ENCODE measurements around the gene PDZRN3. TPM values are rescaled to one million over a fixed set of nuclear protein-coding genes. Genes with fewer than 3 reads are reported as not detected.
"Not testable (repeated sequence)": the region's sequence is repeated elsewhere in the genome, so short reads cannot be mapped to it uniquely, and the experiment has no call there.

PDZRN3 gene
- total and polyA plus RNA-seq, 4 donors: 33.6 to 86.3 (median 52.6) TPM

DNA sequence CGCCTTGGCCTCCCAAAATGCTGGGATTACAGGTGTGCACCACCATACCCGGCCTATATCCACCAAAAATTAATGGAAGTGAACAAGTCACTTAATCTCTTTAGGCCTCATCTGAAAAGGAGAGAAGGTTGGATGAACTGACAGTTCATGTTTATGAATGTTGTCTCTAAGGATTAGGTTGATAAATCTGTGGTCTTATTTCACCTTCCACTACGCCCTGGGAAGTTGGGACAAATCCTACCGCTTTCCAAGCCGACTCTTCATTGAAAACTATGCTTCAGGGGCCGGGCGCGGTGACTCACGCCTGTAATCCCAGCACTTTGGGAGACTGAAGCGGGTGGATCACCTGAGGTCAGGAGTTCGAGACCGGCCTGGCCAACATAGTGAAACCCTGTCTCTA is 59.4 kb downstream of the PDZRN3 start:
- peaks cover 4 to 10% of the 10 kb centered on the region in 2 donors for H3K4me1 ChIP-seq (ENCODE audit: control insufficient read depth in 1 of 2, insufficient read depth in 2 of 2, low read length in 2 of 2)

DNA sequence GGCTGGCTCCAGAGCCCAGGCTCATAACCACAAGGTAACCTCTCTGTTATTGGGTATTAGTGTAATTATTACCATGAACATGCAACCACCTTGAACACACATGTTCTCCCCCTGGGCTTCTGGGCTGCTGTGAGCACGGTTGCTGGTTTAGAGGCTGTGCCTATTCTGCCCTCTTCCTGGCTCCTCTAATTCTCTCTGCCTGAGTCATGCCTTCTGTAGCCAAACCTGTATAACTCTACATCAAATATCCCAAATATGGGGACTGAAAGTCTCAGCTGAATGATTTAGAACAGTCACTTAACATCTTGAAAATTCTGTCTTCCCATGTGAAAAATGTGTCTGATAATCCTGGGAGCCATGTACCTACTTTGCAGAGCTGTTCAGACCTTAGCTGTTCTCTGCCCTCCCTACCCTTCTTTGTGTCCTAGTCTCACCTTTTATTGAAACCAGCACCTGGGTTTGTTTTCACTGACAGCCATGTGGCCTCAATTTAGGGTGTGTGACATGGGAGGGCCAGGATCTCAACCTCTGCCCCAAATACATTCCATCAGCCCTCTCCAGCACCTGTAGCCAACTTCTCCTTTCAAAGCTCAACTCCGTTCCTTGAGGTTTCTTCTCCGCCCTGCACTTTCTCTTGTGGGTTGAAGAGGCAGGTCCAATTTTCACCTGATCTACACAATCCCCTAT is 60.7 kb downstream of the PDZRN3 start:
- ATAC-seq (ENCODE audit: low FRiP score) (peak; percentile 67), DNase-seq (no peak)
- no peaks in the 10 kb centered on the region for H3K36me3 ChIP-seq (ENCODE audit: control insufficient read depth in 1 of 2, insufficient read depth in 2 of 2, low read length in 1 of 2)
- peaks cover 4 to 17% of the 10 kb centered on the region in 2 donors for H3K4me1 ChIP-seq (ENCODE audit: control insufficient read depth in 1 of 2, insufficient read depth in 2 of 2, low read length in 2 of 2)
- intact Hi-C loops (cut with DNase I): loop anchor here in 1 of 2 donors (1.0 kb wide), 1 partner anchor 15 kb away; no protein-coding TSS in a partner anchor
- H3K27ac ChIP-seq (ENCODE audit: low read depth in 1 of 2, low read length in 2 of 2): peak overlapping the region; percentile 9 to 93
- H3K4me3 ChIP-seq (ENCODE audit: low read length in 2 of 2): no peak overlapping the region
- H3K27me3 ChIP-seq (ENCODE audit: control insufficient read depth in 1 of 2, insufficient read depth in 2 of 2, low read length in 1 of 2): no peaks in the 10 kb centered on the region
- no peaks in the 10 kb centered on the region for H3K9me3 ChIP-seq (ENCODE audit: control insufficient read depth, low read length)
- WGBS, 2 donors: 59% methylated on average over 3 of the region's 3 CpGs

More for the DNA sequence above, 59.4 kb downstream of the PDZRN3 start:
- DNase-seq; H3K4me3 ChIP-seq (ENCODE audit: low read length in 2 of 2); H3K36me3 ChIP-seq (ENCODE audit: control insufficient read depth in 1 of 2, insufficient read depth in 2 of 2, low read length in 1 of 2); H3K27ac ChIP-seq (ENCODE audit: low read depth in 1 of 2, low read length in 2 of 2); H3K27me3 ChIP-seq (ENCODE audit: control insufficient read depth in 1 of 2, insufficient read depth in 2 of 2, low read length in 1 of 2); H3K9me3 ChIP-seq (ENCODE audit: control insufficient read depth, low read length); ATAC-seq (ENCODE audit: low FRiP score); intact Hi-C loops (cut with DNase I): not testable (repeated sequence)
- 97 to 98% methylated on average over 12 of the region's 12 CpGs for WGBS, 2 donors

DNA sequence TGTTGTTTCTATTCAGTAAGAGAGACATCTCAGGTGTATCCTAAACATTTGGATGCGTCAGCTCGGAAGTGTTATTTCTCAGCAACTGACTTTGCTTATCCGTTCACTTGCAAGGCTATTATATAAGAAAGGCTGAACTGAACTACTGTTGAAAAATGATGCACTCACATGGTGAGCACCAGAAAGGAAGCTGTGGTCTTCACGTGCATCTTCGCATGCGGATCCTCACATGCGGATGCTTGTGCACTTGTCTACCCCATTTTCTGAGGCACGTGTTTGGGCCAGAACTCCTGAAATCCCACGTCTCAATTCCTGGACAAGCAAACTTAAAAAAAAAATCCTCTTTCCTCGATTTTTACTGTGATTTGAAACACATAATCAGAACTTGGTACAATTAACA is 63.2 kb downstream of the PDZRN3 start:
- no peaks in the 10 kb centered on the region for H3K9me3 ChIP-seq (ENCODE audit: control insufficient read depth, low read length)
- peak overlapping the region in 1 of 2 donors; percentile 25 for H3K27ac ChIP-seq (ENCODE audit: low read depth in 1 of 2, low read length in 2 of 2)
- H3K4me3 ChIP-seq (ENCODE audit: low read length in 2 of 2): no peak overlapping the region
- H3K36me3 ChIP-seq (ENCODE audit: control insufficient read depth in 1 of 2, insufficient read depth in 2 of 2, low read length in 1 of 2): no peaks in the 10 kb centered on the region
- no peaks in the 10 kb centered on the region for H3K27me3 ChIP-seq (ENCODE audit: control insufficient read depth in 1 of 2, insufficient read depth in 2 of 2, low read length in 1 of 2)
- ATAC-seq (ENCODE audit: low FRiP score): no peak
- H3K4me1 ChIP-seq (ENCODE audit: control insufficient read depth in 1 of 2, insufficient read depth in 2 of 2, low read length in 2 of 2): peaks cover 6 to 21% of the 10 kb centered on the region in 2 donors
- intact Hi-C loops (cut with DNase I): no loop called here
- WGBS, 2 donors: 59 to 62% methylated on average over 10 of the region's 10 CpGs
- no peak for DNase-seq

DNA sequence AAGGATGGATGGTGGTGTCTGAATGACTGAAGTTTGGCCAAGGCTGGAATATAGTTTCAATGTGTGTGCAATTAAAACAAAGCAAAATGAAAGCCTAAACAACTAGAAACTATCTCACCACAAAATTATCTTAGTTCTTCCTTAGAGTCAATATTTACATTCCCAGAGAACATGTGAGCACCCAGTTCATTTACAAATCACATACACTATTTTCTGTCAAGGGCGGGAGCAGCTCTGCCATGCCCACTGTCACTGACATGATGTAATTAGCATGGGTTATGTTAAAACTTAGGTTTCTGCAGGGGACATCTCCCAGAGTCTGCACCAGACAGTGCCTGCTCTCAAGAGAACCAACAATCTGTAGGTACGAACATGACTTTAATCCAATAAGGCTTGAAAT is 65.0 kb downstream of the PDZRN3 start:
- no peak for ATAC-seq (ENCODE audit: low FRiP score)
- Histone ChIP-seq H3K9me3 (ENCODE audit: control insufficient read depth, low read length) (no peaks in the 10 kb centered on the region), H3K4me3 (ENCODE audit: low read length in 2 of 2) (no peak overlapping the region), H3K36me3 (ENCODE audit: control insufficient read depth in 1 of 2, insufficient read depth in 2 of 2, low read length in 1 of 2) (no peaks in the 10 kb centered on the region), H3K4me1 (ENCODE audit: control insufficient read depth in 1 of 2, insufficient read depth in 2 of 2, low read length in 2 of 2) (peaks cover 8 to 21% of the 10 kb centered on the region in 2 donors), H3K27ac (ENCODE audit: low read depth in 1 of 2, low read length in 2 of 2) (no peak overlapping the region), H3K27me3 (ENCODE audit: control insufficient read depth in 1 of 2, insufficient read depth in 2 of 2, low read length in 1 of 2) (no peaks in the 10 kb centered on the region)
- intact Hi-C loops (cut with DNase I): no loop called here
- no peak for DNase-seq
- 43 to 48% methylated on average over 2 of the region's 2 CpGs for WGBS, 2 donors

DNA sequence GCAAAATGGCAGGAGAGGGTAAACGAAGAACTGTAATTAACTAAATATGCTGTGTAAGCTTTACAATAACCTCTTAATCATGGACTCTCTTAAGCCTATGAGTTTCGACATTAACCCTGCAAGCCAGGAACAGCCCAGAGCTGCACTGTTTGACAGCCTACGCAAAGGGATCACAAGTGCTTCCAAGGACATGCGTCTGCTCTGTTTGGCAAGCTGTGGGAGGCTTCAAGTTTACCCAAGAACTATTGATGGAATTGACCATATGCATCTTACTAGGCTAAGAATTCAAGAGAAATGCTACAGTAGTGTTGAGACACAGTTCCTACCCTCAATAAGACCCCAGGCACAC is 66.0 kb downstream of the PDZRN3 start:
- no peak for ATAC-seq (ENCODE audit: low FRiP score)

DNA sequence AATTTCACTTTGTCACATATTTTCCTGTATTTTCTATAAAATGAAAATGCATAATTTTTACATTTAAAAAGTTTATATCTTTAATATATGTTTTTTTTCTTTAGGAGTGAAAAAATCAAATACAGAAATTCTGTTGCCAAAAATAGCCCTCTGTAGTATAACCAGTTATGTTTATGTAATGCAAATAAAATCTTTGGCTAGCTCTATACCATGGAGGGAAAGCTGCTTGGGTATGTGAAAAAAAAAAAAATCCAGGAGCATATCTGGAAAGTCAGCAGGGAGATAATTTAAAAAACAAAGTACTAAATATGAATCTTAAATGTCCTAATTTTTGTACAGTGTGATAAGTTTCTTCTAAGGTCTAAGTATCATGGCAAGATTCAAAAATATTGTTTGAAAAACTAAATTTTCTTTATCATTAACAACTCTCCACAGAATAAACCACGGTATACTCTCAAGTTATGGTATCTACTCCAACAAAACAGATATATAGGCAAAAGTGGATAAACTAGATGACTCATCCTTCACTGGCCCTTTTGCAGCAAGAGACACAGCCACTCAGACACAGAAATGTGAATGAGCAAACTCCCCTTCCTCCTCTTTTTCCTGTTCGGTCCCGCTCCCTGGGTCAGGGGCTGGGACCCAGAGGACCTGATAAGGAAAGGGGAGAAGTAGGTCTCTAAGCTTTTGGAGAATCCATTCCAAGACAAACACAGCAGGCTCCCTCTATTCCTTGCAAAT is 66.6 kb downstream of the PDZRN3 start:
- Histone ChIP-seq H3K4me3 (ENCODE audit: low read length in 2 of 2) (no peak overlapping the region), H3K27ac (ENCODE audit: low read depth in 1 of 2, low read length in 2 of 2) (peak overlapping the region in 1 of 2 donors; percentile 33), H3K36me3 (ENCODE audit: control insufficient read depth in 1 of 2, insufficient read depth in 2 of 2, low read length in 1 of 2) (no peaks in the 10 kb centered on the region), H3K27me3 (ENCODE audit: control insufficient read depth in 1 of 2, insufficient read depth in 2 of 2, low read length in 1 of 2) (no peaks in the 10 kb centered on the region), H3K9me3 (ENCODE audit: control insufficient read depth, low read length) (no peaks in the 10 kb centered on the region), H3K4me1 (ENCODE audit: control insufficient read depth in 1 of 2, insufficient read depth in 2 of 2, low read length in 2 of 2) (peaks cover 6 to 11% of the 10 kb centered on the region in 2 donors)
- intact Hi-C loops (cut with DNase I): no loop called here
- 39 to 40% methylated on average over 3 of the region's 3 CpGs for whole genome bisulfite sequencing, 2 donors
- ATAC-seq (ENCODE audit: low FRiP score): no peak
- no peak for DNase-seq

More for the DNA sequence above, 66.0 kb downstream of the PDZRN3 start:
- Histone ChIP-seq H3K4me1 (ENCODE audit: control insufficient read depth in 1 of 2, insufficient read depth in 2 of 2, low read length in 2 of 2) (peaks cover 7 to 15% of the 10 kb centered on the region in 2 donors), H3K36me3 (ENCODE audit: control insufficient read depth in 1 of 2, insufficient read depth in 2 of 2, low read length in 1 of 2) (no peaks in the 10 kb centered on the region), H3K4me3 (ENCODE audit: low read length in 2 of 2) (no peak overlapping the region), H3K9me3 (ENCODE audit: control insufficient read depth, low read length) (no peaks in the 10 kb centered on the region), H3K27ac (ENCODE audit: low read depth in 1 of 2, low read length in 2 of 2) (peak overlapping the region in 1 of 2 donors; percentile 50), H3K27me3 (ENCODE audit: control insufficient read depth in 1 of 2, insufficient read depth in 2 of 2, low read length in 1 of 2) (no peaks in the 10 kb centered on the region)
- intact Hi-C loops (cut with DNase I): no loop called here
- DNase-seq: no peak
- WGBS, 2 donors: 56 to 60% methylated on average over 4 of the region's 4 CpGs

DNA sequence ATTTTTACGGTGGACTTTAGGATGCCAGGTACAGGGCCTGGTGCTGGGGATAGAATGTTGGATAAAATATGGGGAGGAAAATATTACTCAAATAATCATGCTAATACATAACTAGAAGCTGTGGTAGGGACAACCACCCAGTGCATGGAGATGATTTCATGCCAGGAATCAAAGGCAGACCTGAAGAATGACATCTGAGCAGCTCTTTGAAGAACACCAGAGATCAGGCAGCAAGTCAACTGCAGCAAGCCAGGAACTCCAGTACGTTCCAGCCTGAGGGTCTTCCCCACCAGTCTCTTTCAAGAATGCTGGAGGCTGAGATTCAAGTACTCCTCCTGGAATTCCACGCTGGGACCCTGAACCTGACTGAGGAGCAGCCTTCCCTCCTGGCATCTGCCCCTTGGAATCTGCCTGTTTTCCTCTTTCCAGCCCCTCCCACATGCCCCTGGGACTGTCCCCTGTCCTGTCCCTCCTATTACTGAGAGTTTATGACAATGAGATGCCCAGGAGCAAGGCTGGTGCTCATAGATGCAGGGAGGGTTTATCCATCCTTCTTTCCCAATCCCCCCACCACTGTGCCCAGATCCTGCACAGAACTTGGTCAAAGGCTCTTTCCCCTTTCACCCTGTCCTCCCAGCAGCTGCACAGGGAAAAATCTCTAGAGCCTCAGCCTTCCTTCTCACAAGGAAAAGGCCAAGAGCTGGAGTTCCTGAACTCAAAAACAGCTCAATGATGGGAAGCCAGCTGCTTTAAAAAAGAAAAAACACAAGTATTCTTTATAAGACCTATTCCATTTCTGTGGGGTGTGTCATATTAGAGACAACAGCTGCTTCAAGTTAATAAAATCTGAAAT is 68.0 kb downstream of the PDZRN3 start:
- Histone ChIP-seq H3K27ac (ENCODE audit: low read depth in 1 of 2, low read length in 2 of 2) (peak overlapping the region in 1 of 2 donors; percentile 5), H3K4me3 (ENCODE audit: low read length in 2 of 2) (no peak overlapping the region), H3K9me3 (ENCODE audit: control insufficient read depth, low read length) (no peaks in the 10 kb centered on the region), H3K4me1 (ENCODE audit: control insufficient read depth in 1 of 2, insufficient read depth in 2 of 2, low read length in 2 of 2) (peaks cover 6 to 11% of the 10 kb centered on the region in 2 donors), H3K27me3 (ENCODE audit: control insufficient read depth in 1 of 2, insufficient read depth in 2 of 2, low read length in 1 of 2) (no peaks in the 10 kb centered on the region), H3K36me3 (ENCODE audit: control insufficient read depth in 1 of 2, insufficient read depth in 2 of 2, low read length in 1 of 2) (no peaks in the 10 kb centered on the region)
- WGBS, 2 donors: 33 to 43% methylated on average over 3 of the region's 3 CpGs
- intact Hi-C loops (cut with DNase I): no loop called here
- peak; percentile 19 for ATAC-seq (ENCODE audit: low FRiP score)
- DNase-seq: no peak

DNA sequence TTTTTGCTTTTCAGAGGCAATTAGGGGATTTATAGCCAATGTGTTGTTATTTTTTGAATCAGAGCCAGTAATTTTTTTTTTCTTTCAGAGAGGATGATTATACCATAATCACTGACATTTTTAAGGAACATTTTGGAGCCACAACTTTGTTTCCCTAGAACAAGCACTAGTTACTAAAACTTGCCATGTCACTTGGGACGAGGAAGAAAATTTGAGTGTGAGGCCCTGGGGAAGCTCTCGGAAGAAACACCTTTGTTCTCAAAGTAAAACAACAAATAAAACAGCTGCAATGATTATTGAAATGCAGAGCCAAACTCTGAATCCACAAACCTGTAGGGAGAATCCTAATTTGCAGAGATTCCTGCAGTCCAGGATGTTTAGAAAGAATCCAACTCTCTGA is 69.7 kb downstream of the PDZRN3 start:
- peak overlapping the region in 1 of 2 donors; percentile 28 for H3K27ac ChIP-seq (ENCODE audit: low read depth in 1 of 2, low read length in 2 of 2)
- no peaks in the 10 kb centered on the region for H3K36me3 ChIP-seq (ENCODE audit: control insufficient read depth in 1 of 2, insufficient read depth in 2 of 2, low read length in 1 of 2)
- intact Hi-C loops (cut with DNase I): no loop called here
- ATAC-seq (ENCODE audit: low FRiP score) (no peak), DNase-seq (no peak)
- WGBS, 2 donors: 74 to 75% methylated on average over 2 of the region's 2 CpGs
- H3K4me1 ChIP-seq (ENCODE audit: control insufficient read depth in 1 of 2, insufficient read depth in 2 of 2, low read length in 2 of 2): peaks cover 4 to 8% of the 10 kb centered on the region in 2 donors
- H3K9me3 ChIP-seq (ENCODE audit: control insufficient read depth, low read length): no peaks in the 10 kb centered on the region
- H3K27me3 ChIP-seq (ENCODE audit: control insufficient read depth in 1 of 2, insufficient read depth in 2 of 2, low read length in 1 of 2): no peaks in the 10 kb centered on the region
- no peak overlapping the region for H3K4me3 ChIP-seq (ENCODE audit: low read length in 2 of 2)

All from aorta (tissue), 5 donors.